Ovary (tissue), 3 donors: ENCODE results near the gene RNH1.

ENCODE experiments used
- POLR2A ChIP-seq: fragments of 450-650 bp; IDR thresholded peaks from one replicate; pipeline ENCODE4 v1.6.1; 2017; ENCODE audit warnings: antibody characterized with exemption, mild to moderate bottlenecking, moderate library complexity
- TF ChIP-seq, protein P1 (sequence below), 3 donors: fragments of 450-650 bp in 2 of 3; fragments of 200-600 bp in 1 of 3; IDR thresholded peaks; one replicate each; pipeline versions ENCODE4 v1.5.1 to v1.8.0; 2016 to 2022; ENCODE audit warnings: antibody characterized with exemption in 3 of 3, mild to moderate bottlenecking in 1 of 3
- donor health status: DM: no; HTN: no; CAD: no.

DNA sequence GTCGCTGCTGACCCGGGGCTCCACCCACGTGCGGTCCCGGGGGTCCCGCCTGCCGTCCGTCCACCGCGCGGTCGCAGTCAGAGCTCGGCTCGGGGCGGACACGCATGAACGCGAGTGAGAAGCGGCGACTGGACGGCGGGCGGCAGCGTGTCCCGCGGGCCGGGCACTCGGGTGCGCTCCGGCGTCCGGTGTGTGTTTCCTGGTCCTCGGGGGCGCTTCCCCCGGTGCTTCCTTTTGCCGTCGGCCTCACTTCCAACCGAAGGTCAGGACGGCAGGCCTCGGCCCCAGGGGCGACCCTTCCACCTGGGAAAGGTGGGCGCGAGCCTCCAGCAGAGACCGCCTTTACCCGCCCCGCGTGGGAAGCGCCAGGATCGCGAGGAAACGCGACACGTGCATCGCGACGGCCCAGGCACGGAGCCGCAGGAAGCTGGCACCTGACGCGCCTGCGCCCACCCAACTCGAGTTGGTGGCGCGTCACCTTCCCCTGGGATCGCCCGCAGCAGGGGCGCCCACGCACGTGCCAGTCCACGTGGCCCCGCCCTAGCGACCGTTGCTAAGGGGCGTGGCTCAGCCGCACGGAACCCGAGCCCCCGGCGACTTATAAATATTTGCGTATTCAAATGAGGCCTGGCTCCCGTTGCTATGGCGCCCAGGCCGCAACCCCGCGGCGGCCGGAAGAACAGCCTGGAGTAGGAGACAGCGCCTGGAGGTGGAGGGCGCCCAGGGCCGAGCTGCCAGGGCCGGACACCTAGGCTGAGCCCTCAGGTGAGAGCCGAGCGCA lies 30.0 kb upstream of the RNH1 start, which contains the start of gene LRRC56:
- TF ChIP-seq POLR2A, result no peak
- TF ChIP-seq, protein P1, sequence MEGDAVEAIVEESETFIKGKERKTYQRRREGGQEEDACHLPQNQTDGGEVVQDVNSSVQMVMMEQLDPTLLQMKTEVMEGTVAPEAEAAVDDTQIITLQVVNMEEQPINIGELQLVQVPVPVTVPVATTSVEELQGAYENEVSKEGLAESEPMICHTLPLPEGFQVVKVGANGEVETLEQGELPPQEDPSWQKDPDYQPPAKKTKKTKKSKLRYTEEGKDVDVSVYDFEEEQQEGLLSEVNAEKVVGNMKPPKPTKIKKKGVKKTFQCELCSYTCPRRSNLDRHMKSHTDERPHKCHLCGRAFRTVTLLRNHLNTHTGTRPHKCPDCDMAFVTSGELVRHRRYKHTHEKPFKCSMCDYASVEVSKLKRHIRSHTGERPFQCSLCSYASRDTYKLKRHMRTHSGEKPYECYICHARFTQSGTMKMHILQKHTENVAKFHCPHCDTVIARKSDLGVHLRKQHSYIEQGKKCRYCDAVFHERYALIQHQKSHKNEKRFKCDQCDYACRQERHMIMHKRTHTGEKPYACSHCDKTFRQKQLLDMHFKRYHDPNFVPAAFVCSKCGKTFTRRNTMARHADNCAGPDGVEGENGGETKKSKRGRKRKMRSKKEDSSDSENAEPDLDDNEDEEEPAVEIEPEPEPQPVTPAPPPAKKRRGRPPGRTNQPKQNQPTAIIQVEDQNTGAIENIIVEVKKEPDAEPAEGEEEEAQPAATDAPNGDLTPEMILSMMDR (IDR thresholded peaks at IDR 0.05), result no peak
